GM08714 (cell line): Measurements from ENCODE around the gene GGA3.
"Not testable (repeated sequence)": the region's sequence is repeated elsewhere in the genome, so short reads cannot be mapped to it uniquely, and the experiment has no call there.

Experiments used
- H3K4me3 ChIP-seq: fragments of 200-500 bp; sonication (Bioruptor generic); 2 replicates; pipeline ENCODE4 v1.5.1; 2014; ENCODE audit warnings: mild to moderate bottlenecking, low read length, inconsistent platforms
- ZNF274 ChIP-seq: IDR thresholded peaks from 2 replicates; pipeline ENCODE4 v1.6.1; 2012; ENCODE audit warnings: mild to moderate bottlenecking, low read depth, low read length

The GGA3 gene

DNA sequence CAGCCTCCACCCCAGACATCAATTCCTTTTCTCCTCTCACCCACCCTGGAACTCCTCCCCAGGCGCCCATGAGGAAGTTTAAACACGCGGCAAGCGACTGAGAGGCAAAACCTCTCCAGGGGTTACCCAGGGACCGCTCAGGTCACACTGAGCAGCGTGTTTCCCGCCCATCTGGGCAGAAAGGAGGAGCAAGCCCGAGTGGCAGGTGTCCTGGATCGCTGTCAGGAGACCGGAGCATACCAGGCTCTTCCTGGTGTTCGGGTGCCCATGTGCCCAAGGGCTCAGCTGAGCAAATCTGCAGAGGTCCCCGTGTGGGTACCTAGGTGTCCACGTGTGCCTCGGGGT lies 27.3 kb upstream of the GGA3 start:
- no peak for TF ChIP-seq ZNF274
- H3K4me3 ChIP-seq, result peak overlapping the region; percentile 67

DNA sequence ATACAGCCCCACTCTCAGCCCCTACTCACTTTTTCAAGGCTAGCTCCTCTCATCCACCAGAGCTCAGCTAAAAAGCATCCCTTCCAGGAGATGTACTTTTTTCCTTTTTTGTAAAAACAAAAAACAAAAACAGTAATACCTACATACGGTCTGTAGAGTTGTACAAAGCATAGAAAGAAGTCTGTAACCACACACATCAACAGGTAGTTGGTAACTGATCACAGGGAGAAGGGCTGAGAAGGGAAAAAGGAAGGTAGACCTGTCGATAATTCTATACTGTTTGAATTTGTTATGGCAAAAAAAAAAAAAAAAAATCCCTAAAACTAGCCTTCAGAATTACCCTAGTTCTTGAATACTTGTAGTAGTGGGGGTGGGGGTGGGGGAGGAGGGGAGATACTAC lies 27.0 kb upstream of the GGA3 start:
- TF ChIP-seq ZNF274, result no peak
- peak overlapping the region; percentile 67 for H3K4me3 ChIP-seq

DNA sequence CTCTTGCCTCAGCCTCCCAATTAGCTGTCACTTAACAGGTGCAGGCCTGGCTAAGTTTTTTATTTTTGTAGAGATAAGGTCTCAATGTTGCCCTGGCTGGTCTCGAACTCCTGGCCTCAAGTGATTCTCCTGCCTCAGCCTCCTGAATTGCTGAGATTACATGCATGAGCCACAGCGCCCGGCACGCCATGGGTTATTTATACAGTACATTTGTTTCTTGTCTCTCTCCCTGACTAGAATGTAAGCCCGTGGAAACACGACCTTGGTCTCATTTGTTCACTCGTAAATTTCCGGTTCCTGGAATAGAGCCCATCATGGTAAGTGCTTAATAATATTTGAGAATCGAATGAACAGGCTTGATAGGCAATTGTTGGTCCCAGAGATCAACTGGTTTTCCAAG lies 25.8 kb upstream of the GGA3 start:
- no peak overlapping the region for H3K4me3 ChIP-seq
- TF ChIP-seq ZNF274, result no peak

DNA sequence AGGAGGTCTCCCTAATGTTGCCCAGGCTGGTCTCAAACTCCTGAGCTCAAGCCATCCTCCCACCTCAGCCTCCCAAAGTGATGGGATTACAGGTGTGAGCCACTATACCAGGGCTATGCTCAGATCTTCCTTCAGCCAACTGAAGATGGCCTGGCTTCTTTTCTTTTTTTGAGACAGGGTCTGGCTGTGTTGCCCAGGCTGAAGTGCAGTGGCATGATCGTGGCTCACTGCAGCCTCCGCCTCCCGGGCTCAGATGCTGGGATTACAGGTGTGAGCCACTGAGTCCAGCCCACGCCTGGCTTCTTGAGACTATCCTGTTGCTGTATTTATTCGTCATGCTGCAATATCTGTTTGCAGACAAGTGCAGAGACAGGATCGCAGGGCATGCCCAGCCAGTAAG lies 23.7 kb upstream of the GGA3 start:
- no peak for TF ChIP-seq ZNF274
- H3K4me3 ChIP-seq, result no peak overlapping the region

DNA sequence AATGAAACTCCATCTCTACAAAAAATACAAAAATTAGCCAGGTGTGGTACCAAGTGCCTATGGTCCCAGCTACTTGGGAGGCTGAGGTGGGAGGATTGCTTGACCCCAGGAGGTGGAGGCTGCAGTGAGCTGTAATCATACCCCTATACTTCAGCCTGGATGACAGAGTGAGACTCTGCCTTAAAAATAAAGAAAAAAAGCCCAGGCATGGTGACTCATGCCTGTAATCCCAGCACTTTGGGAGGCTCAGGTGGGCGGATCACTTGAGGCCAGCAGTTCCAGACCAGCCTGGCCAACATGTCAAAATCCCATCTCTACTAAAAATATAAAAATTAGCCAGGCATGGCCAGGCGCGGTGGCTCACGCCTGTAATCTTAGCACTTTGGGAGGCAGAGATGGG lies 18.8 kb upstream of the GGA3 start:
- H3K4me3 ChIP-seq, result not testable (repeated sequence)

DNA sequence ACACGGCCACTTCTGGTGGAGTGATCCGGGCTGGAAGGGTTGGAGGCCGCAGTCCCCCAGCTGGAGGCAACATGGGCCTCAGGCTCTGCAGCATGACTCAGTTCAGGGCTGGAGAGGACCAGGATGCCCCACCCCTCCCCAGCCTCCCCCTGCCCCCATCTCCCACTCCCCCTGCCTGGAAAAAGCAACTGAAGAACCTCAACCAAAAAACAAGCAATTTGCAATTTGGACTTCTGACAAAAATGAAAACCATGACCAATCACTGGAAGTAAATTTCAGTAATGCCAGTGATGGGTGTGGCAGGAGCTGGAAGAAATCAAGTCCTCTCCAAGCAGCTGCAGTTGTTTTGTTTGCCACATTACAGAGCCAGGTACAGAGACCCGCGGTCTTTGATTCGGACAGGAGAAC lies 16.3 kb upstream of the GGA3 start:
- H3K4me3 ChIP-seq, result no peak overlapping the region
- TF ChIP-seq ZNF274, result no peak

DNA sequence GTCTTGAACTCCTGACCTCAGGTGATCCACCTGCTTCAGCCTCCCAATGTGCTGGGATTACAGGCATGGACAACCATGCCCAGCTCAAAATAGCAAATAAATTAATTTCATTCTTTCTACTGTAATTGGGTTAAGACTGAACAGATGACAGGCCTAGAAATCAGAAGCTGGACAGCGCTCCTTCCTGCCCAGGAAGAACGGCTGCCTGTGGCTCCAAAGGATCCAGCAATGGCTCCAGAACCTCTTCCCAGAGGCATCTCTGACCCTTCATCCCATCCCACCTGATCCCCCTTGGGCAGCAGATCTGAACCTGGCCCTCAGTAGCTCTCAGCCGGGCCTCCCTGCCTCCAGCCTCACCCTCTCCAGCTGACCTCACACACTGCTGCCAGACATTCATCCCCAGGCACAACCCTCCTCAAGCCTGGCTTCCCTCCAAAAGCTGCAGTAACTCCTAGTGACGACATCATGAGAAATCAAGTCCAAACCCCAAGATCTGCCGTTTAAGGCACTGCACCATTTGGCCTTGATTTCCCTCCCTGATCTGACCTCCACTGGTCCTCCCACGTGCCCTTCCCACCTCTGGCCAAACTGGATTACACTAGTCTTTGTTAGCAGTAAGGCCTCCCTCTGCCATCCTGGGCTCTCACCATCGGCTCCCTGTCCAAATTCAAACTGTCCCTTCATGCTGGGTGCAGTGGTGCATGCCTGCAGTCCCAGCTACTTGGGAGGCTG lies 12.7 kb upstream of the GGA3 start:
- no peak overlapping the region for H3K4me3 ChIP-seq

DNA sequence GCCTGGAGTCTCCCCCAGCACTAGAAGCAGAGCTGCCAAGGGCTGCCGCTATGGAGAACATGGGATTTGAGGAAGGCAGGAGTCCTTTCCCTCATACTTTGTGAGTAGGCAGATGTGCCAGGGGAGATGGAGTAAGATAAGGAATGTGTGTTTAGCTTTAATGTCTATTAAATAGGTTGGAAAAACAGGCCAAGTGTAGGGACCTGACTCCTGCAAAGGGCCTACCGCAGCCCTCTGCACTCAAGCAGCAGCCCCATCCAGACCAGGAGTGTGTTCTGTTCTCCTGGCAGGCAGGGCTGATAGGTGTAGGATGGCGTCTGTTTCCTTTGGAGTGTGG lies 11.4 kb upstream of the GGA3 start:
- H3K4me3 ChIP-seq, result no peak overlapping the region
- no peak for TF ChIP-seq ZNF274

More for the DNA sequence above, 12.7 kb upstream of the GGA3 start:
- TF ChIP-seq ZNF274, result no peak

DNA sequence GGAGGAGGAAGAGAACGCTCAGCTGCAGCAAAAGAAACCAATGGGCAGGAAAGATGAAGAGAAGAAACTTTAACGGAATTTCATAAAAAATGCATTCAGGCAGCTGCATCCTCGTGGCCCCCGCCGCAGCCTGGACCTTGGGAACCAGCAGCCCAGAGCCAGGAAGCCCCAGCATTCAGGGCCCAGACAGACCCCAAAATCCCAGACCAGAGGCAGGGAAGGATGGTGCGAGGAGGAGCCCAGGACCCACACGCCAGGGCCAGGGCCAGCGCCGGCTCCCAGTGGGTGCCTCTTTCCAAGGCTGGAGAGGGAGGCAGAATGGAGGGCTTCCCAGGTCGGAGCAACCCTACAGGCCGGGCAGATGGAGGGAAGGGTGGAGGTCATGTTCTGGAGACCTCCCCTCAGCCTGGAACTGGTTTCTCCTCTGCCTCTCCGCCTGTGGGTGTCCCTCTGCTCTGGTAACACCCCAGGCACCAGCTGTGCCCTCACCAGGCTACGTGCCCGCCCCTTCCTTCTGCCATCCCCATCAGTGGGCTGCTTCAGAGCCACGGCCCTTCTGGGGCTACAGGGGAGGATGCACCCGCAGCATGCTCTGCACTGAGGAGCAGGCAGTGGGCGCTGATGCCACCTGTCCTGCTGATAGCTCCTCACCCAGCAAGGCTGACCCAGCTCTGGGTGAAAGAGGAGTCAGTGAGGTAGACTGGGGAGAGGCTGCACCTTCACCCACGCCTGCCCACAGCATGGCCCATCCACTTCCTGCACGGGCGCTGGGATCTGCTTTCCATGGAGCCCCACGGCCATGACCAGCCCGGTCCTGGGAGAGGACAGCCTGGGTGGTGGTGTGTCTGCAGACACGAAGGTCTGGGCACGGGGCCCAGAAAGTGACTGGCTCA lies 10.8 kb upstream of the GGA3 start:
- peak overlapping the region; percentile 70 for H3K4me3 ChIP-seq
- no peak for TF ChIP-seq ZNF274

DNA sequence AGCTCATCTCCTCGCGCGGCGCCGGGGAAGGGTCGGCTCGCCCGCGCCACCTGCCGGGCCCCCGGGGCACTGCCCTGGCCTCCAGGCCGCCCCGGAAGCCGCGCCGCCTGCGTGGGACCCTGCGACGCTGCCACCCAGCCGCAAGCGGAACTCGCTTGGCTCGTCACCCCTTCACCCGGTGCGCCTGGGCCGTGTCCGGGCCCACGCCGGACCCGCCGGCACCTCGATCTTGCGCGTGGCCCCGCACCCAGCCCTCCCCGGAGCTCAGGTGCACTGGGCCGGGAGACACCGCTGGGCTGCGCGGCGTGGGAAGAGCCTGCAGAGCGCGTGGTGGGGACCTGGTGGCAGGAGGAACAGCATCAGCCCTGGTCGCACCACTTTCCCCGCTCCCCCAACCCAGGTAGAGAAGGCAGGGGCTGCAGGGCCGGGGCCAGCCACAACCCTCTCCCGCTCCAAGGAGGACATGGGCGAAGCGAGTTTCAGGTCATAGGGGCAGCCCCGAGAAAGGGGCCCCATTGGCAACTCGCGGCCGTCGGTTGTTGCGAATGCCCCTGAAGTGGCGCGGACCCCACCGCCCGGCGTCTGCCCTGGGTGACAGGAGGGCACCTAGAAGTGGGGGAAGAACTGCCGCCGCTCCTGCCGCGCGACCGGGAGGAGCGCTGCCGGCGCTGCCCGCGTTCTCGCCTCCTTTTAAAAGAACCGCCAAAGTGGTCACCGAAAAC lies 10.0 kb upstream of the GGA3 start:
- TF ChIP-seq ZNF274, result no peak
- peak overlapping the region; percentile 70 for H3K4me3 ChIP-seq

DNA sequence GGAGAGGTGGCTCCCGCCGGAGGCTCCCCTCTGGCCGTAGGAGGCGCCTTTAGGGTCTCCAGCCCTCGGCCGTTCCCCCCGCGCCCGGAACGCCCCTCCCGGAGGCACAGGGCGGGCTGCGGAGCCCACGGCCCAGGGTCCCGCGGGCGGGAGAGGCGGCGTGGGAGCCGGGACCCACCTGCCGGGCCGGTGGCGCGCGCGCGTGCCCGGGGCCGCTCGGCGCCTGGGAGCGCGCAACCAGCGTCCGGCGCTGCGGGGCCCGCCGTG lies 9.5 kb upstream of the GGA3 start, which contains the start of gene MIF4GD:
TSS of gene MIF4GD (minus strand) at position 266 of the 267 bp plus-strand sequence. CDS start 1,036 bp downstream, outside the sequence.
- TF ChIP-seq ZNF274, result no peak
- peak within 1 kb of the TSS; percentile 70 for H3K4me3 ChIP-seq

DNA sequence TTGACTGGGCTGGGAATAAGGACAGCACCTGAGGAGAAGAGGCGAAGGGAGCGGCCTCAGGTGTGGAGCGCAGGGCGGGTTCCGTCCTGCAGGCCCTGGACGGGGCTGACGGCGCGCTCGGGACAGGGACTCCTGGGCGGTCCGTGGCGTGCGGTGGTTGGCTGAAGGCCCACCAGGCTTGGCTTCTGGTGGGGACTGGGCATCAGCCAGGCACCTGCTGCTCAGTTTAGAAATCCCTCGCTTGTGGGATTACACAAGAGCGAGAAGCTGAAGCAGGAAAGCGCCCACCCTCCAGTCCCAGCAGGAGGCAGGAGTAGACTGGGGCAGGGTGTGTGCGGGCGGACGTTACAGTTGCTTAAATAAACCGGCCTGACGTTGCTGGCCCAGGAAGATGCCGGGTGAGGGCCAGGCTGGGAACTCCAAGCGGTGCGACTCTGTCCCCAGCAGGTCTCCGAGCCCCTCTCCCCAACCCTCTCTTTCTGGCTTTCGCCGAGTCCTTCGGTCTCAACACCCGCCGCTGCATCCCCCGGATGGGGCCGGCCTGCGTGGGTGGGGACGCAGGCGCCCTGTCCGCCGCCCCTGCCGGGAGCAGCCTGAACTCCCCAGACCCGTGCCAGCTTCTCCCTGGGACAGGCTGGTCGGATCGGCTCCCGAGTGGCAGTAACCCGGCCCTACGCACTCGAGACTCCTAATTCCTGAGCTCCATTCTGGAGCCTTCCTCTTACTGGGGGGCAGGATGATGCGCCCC lies 9.0 kb upstream of the GGA3 start:
- no peak for TF ChIP-seq ZNF274
- H3K4me3 ChIP-seq, result peak overlapping the region; percentile 68

DNA sequence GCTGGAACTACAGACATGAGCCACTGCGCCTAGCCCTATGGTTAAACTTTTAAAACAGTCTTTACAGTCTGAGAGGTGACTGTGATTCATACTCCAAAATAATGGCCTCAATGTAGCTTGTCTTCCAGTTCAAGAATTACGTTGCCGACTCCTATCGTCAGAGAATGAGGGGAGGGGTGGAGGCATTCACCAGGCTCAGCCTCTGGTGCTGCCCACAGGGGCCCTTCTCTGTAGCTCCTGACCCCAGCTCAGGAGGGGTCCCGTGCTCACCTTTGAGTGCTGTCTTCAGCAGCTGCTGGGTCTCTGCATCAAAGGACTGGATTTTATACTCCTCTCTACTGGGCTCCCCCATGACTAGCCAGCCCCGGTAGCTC lies 8.4 kb upstream of the GGA3 start:
- H3K4me3 ChIP-seq, result peak overlapping the region; percentile 68; the same call in 1 of the 2 replicates
- TF ChIP-seq ZNF274, result no peak

DNA sequence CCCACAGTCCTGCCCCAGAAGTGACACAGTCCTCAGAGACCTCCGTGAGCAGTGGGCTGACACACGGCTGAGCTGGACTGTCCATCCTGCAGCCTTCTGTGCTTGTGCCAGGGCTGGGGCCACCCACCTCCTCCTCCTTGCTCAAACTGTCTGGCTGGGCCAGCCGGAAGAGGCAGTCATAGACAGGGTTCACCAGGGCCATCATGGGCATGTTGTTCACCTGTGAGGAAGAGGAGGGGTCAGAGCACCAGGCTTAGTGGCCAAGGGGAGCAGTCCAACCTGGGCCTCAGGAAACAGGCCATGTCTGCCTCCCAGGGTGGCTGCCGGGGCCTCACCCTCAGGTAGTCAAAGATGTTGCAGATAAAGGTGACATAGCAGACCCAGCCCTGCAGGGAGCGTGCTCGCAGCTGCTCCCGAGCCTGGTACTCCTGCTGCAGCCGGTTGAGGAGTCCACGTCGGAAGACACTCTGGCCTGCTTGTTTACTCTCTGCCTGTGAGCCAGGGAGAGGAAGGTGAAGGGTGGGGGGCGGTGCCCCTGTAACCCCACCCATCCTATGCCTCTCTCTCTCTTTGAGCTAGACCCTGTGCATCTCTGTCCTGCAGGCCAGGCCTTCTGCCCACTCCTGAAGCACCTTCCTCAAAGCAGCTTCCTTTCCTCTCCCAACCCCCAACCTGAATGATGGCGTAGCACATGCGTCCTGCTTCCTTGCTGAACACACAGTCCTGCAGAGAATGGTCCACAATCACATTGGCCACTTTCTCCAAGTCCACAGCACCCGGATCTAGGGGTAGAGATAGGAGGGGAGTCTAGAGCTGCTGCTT lies 6.2 kb upstream of the GGA3 start:
- no peak overlapping the region for H3K4me3 ChIP-seq
- no peak for TF ChIP-seq ZNF274

DNA sequence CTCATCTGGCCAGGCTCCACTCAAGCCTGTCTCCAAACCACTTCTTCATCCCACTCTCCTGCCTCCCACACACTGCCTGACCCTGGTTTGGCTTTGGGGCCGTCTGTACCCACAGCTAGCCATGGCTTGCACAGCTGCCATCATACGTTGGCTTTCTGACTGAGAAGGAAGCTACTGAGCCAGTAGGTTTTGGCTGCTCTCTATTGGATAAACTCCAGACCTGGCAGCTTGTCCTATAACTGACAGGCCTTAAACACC lies 5.7 kb upstream of the GGA3 start:
- H3K4me3 ChIP-seq, result no peak overlapping the region
- no peak for TF ChIP-seq ZNF274
